ENCODE data around the gene SNAI3. TPM values are rescaled to one million over a fixed set of nuclear protein-coding genes. Genes with fewer than 3 reads are reported as not detected.

SNAI3 gene
- polyA plus RNA-seq, 1 donor from 2014 or later = not detected

DNA sequence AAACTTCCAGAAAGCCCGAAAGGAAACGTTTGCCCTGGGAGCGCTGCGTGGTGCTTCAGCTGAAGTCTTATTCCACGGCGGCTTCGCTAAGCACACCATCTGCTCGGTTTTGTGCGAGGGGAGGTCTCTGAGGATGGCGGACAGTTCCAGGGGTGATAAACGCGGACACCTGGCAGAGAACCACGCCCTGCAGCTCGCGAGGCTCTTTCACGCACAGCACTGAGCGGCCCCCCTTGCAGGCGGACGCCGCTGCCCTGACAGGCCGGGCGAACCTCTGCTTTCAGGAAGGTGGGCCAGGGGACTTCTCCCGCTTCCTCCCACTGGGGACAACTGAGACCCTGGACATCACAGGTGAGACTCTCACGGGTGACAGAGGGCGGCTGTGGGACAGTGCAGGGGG lies 27.1 kb downstream of the SNAI3 start:
- Histone ChIP-seq H3K4me2 (ENCODE audit: low read length) (no peak overlapping the region), H3K9me3 (ENCODE audit: low read length) (no peaks in the 10 kb centered on the region), H3K9me2 (ENCODE audit: insufficient read depth, low read length) (no peaks in the 10 kb centered on the region), H4K20me1 (ENCODE audit: insufficient read depth) (no peaks in the 10 kb centered on the region), H2AFZ (ENCODE audit: low read depth, low read length) (no peak overlapping the region), H3K36me3 (ENCODE audit: insufficient read depth, low read length) (no peaks in the 10 kb centered on the region), H3K27me3 (ENCODE audit: insufficient read depth, low read depth, low read length) (no peaks in the 10 kb centered on the region), H3F3A (ENCODE audit: insufficient read depth, low read length, poor library complexity, severe bottlenecking) (no peaks in the 10 kb centered on the region), H3K27ac (ENCODE audit: low read length) (no peak overlapping the region), H3K79me2 (replicated peaks; ENCODE audit: insufficient read depth, low read length) (peaks cover 28% of the 10 kb centered on the region), H3K9ac (ENCODE audit: low read length) (no peak overlapping the region), H3K4me3 (ENCODE audit: low read length) (no peak overlapping the region)
- TF ChIP-seq POLR2AphosphoS5 (IDR thresholded peaks at IDR 0.05) (no peak), MXI1 (conservative IDR thresholded peaks at IDR 0.05; ENCODE audit: poor library complexity, severe bottlenecking) (no peak)

GRCh38 chr16:88658714-88659113 lies 27.6 kb downstream of the SNAI3 start:
- Histone ChIP-seq H3K4me3 (ENCODE audit: low read length) (no peak overlapping the region), H3K9me2 (ENCODE audit: insufficient read depth, low read length) (no peaks in the 10 kb centered on the region), H3K27ac (ENCODE audit: low read length) (no peak overlapping the region), H3F3A (ENCODE audit: insufficient read depth, low read length, poor library complexity, severe bottlenecking) (no peaks in the 10 kb centered on the region), H3K79me2 (replicated peaks; ENCODE audit: insufficient read depth, low read length) (peaks cover 25% of the 10 kb centered on the region), H3K9me3 (ENCODE audit: low read length) (no peaks in the 10 kb centered on the region), H3K27me3 (ENCODE audit: insufficient read depth, low read depth, low read length) (no peaks in the 10 kb centered on the region), H3K4me2 (ENCODE audit: low read length) (no peak overlapping the region), H2AFZ (ENCODE audit: low read depth, low read length) (no peak overlapping the region), H4K20me1 (ENCODE audit: insufficient read depth) (no peaks in the 10 kb centered on the region), H3K36me3 (ENCODE audit: insufficient read depth, low read length) (no peaks in the 10 kb centered on the region), H3K9ac (ENCODE audit: low read length) (no peak overlapping the region)
- TF ChIP-seq TAF1 (IDR thresholded peaks at IDR 0.05; ENCODE audit: low read depth) (no peak), SMC3 (conservative IDR thresholded peaks at IDR 0.05; ENCODE audit: poor library complexity) (no peak), EZH2 (IDR thresholded peaks at IDR 0.05; ENCODE audit: borderline replicate concordance, insufficient read depth, low read length, poor library complexity, severe bottlenecking) (no peak)

DNA sequence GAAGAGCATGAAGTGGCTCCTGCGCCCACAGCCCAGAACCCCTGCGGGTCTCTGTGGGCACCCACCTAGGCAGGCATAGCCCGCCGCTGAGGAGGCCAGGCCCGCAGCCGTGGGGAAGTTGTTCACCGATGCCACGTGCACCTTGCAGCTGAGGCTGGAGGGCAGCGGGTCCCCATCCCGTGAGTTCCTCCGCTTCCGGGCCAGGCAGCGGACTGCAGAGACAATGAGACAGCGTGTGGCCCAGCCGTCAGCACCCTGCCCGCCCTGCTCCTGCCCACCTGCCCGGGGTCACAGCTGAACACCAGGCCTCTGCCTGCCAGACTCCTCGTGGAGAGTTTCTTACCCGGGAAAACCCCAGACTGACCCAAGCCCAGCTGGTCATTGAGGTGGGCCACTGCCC lies 28.9 kb downstream of the SNAI3 start:
- no peak overlapping the region for H3K4me3 ChIP-seq (ENCODE audit: low read length)
- no peak overlapping the region for H2AFZ ChIP-seq (ENCODE audit: low read depth, low read length)
- no peaks in the 10 kb centered on the region for H3K36me3 ChIP-seq (ENCODE audit: insufficient read depth, low read length)
- TF ChIP-seq, protein P1, sequence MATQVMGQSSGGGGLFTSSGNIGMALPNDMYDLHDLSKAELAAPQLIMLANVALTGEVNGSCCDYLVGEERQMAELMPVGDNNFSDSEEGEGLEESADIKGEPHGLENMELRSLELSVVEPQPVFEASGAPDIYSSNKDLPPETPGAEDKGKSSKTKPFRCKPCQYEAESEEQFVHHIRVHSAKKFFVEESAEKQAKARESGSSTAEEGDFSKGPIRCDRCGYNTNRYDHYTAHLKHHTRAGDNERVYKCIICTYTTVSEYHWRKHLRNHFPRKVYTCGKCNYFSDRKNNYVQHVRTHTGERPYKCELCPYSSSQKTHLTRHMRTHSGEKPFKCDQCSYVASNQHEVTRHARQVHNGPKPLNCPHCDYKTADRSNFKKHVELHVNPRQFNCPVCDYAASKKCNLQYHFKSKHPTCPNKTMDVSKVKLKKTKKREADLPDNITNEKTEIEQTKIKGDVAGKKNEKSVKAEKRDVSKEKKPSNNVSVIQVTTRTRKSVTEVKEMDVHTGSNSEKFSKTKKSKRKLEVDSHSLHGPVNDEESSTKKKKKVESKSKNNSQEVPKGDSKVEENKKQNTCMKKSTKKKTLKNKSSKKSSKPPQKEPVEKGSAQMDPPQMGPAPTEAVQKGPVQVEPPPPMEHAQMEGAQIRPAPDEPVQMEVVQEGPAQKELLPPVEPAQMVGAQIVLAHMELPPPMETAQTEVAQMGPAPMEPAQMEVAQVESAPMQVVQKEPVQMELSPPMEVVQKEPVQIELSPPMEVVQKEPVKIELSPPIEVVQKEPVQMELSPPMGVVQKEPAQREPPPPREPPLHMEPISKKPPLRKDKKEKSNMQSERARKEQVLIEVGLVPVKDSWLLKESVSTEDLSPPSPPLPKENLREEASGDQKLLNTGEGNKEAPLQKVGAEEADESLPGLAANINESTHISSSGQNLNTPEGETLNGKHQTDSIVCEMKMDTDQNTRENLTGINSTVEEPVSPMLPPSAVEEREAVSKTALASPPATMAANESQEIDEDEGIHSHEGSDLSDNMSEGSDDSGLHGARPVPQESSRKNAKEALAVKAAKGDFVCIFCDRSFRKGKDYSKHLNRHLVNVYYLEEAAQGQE (IDR thresholded peaks at IDR 0.05; ENCODE audit: borderline replicate concordance) = no peak
- TF ChIP-seq RAD21 (conservative IDR thresholded peaks at IDR 0.05) = no peak
- no peak for TF ChIP-seq SMC3 (conservative IDR thresholded peaks at IDR 0.05; ENCODE audit: poor library complexity)
- no peak for TF ChIP-seq EP300 (conservative IDR thresholded peaks at IDR 0.05; ENCODE audit: poor library complexity, severe bottlenecking)
- TF ChIP-seq CTCF (IDR thresholded peaks at IDR 0.05; ENCODE audit: poor library complexity, severe bottlenecking) = no peak
- TF ChIP-seq MXI1 (conservative IDR thresholded peaks at IDR 0.05; ENCODE audit: poor library complexity, severe bottlenecking) = no peak
- no peak overlapping the region for H3K27ac ChIP-seq (ENCODE audit: low read length)
- peaks cover 22% of the 10 kb centered on the region for H3K79me2 ChIP-seq (replicated peaks; ENCODE audit: insufficient read depth, low read length)
- H4K20me1 ChIP-seq (ENCODE audit: insufficient read depth) = no peaks in the 10 kb centered on the region
- H3K9me3 ChIP-seq (ENCODE audit: low read length) = no peaks in the 10 kb centered on the region
- H3K4me2 ChIP-seq (ENCODE audit: low read length) = no peak overlapping the region
- H3K27me3 ChIP-seq (ENCODE audit: insufficient read depth, low read depth, low read length) = no peaks in the 10 kb centered on the region
- no peaks in the 10 kb centered on the region for H3K9me2 ChIP-seq (ENCODE audit: insufficient read depth, low read length)
- H3K9ac ChIP-seq (ENCODE audit: low read length) = no peak overlapping the region
- no peaks in the 10 kb centered on the region for H3F3A ChIP-seq (ENCODE audit: insufficient read depth, low read length, poor library complexity, severe bottlenecking)
